Trophoblast cell (in vitro differentiated cells and primary cell): ENCODE results near the gene APOL2. TPM values are rescaled to one million over a fixed set of nuclear protein-coding genes. Genes with fewer than 3 reads are reported as not detected.

Source experiments
- DNase-seq, 2 donors: peaks; one replicate each; pipeline ENCODE4 v3.0.0-alpha.2; 2016
- H2AFZ ChIP-seq: 2 replicates; pipeline ENCODE4 v1.6.1; 2013; ENCODE audit warnings: low read length, moderate library complexity, mild to moderate bottlenecking; ENCODE audit not compliant: insufficient read depth, poor library complexity
- H2AK5ac ChIP-seq: 2 replicates; pipeline ENCODE4 v1.6.1; 2013; ENCODE audit warnings: mild to moderate bottlenecking, low read length
- H2BK120ac ChIP-seq: 2 replicates; pipeline ENCODE4 v1.6.1; 2013; ENCODE audit warnings: low read length, mild to moderate bottlenecking, moderate library complexity; ENCODE audit not compliant: insufficient read depth, poor library complexity
- H2BK12ac ChIP-seq: 2 replicates; pipeline ENCODE4 v1.6.1; 2013; ENCODE audit warnings: mild to moderate bottlenecking, low read length, moderate library complexity
- H2BK5ac ChIP-seq: 2 replicates; pipeline ENCODE4 v1.6.1; 2013; ENCODE audit warnings: low read length, low read depth, moderate library complexity, mild to moderate bottlenecking; ENCODE audit not compliant: poor library complexity
- H3K14ac ChIP-seq: 2 replicates; pipeline ENCODE4 v1.6.1; 2013; ENCODE audit warnings: mild to moderate bottlenecking, low read length
- H3K18ac ChIP-seq: 2 replicates; pipeline ENCODE4 v1.6.1; 2013; ENCODE audit warnings: mild to moderate bottlenecking, low read length
- H3K23ac ChIP-seq: 2 replicates; pipeline ENCODE4 v1.6.1; 2013; ENCODE audit warnings: low read length
- H3K27ac ChIP-seq: 2 replicates; pipeline ENCODE4 v1.5.1; 2013; ENCODE audit warnings: low read depth, mild to moderate bottlenecking, inconsistent platforms, low read length, moderate library complexity
- H3K27me3 ChIP-seq: 2 replicates; pipeline ENCODE4 v1.6.1; 2013; ENCODE audit warnings: inconsistent platforms, mild to moderate bottlenecking, low read length, moderate library complexity; ENCODE audit not compliant: insufficient read depth
- H3K36me3 ChIP-seq, 2 experiments: 1 replicate in 1 of 2; 2 replicates in 1 of 2; pipeline ENCODE4 v1.6.1; 2013; ENCODE audit warnings: low read length in 2 of 2, mild to moderate bottlenecking in 2 of 2, moderate library complexity in 1 of 2; ENCODE audit not compliant: insufficient read depth in 2 of 2, control insufficient read depth in 1 of 2
- H3K4ac ChIP-seq: 2 replicates; pipeline ENCODE4 v1.6.1; 2013; ENCODE audit warnings: low read depth, mild to moderate bottlenecking, low read length, moderate library complexity
- H3K4me1 ChIP-seq, 2 experiments: 1 replicate in 1 of 2; 2 replicates in 1 of 2; pipeline ENCODE4 v1.6.1; 2013; ENCODE audit warnings: low read length in 2 of 2, mild to moderate bottlenecking in 2 of 2, moderate library complexity in 1 of 2; ENCODE audit not compliant: insufficient read depth in 2 of 2, control insufficient read depth in 1 of 2
- H3K4me2 ChIP-seq: 2 replicates; pipeline ENCODE4 v1.6.1; 2013; ENCODE audit warnings: inconsistent platforms, mild to moderate bottlenecking, low read length, moderate library complexity
- H3K4me3 ChIP-seq: 2 replicates; pipeline ENCODE4 v1.5.1; 2013; ENCODE audit warnings: mild to moderate bottlenecking, low read depth, low read length, inconsistent platforms
- H3K79me1 ChIP-seq: one replicate; pipeline ENCODE4 v1.6.1; 2013; ENCODE audit warnings: low read length
- H3K79me2 ChIP-seq: 2 replicates; pipeline ENCODE4 v1.6.1; 2013; ENCODE audit warnings: low read length, mild to moderate bottlenecking; ENCODE audit not compliant: control insufficient read depth, insufficient read depth, poor library complexity
- H3K9ac ChIP-seq: 2 replicates; pipeline ENCODE4 v1.6.1; 2013; ENCODE audit warnings: mild to moderate bottlenecking, low read length
- H3K9me3 ChIP-seq: 2 replicates; pipeline ENCODE4 v1.6.1; 2013; ENCODE audit warnings: low read depth, mild to moderate bottlenecking, control low read depth, inconsistent platforms, low read length; ENCODE audit not compliant: insufficient read depth
- H4K12ac ChIP-seq: 2 replicates; pipeline ENCODE4 v1.6.1; 2013; ENCODE audit warnings: low read depth, mild to moderate bottlenecking, low read length, moderate library complexity
- H4K8ac ChIP-seq: 2 replicates; pipeline ENCODE4 v1.6.1; 2013; ENCODE audit warnings: low read depth, mild to moderate bottlenecking, low read length, moderate library complexity
- H4K91ac ChIP-seq: one replicate; pipeline ENCODE4 v1.6.1; 2013; ENCODE audit warnings: low read depth, mild to moderate bottlenecking, low read length, moderate library complexity
- WGBS: extraction: QIAGEN DNeasy Blood & Tissue Kit; methylation state at CpG from one replicate; pipeline ENCODE4 v1.1.7; 2013; ENCODE audit warnings: missing lambda C conversion rate; ENCODE audit not compliant: insufficient read length, insufficient coverage; ENCODE audit errors: extremely low coverage; 5-methylcytosine and 5-hydroxymethylcytosine counted together
- polyA plus RNA-seq: library from polyadenylated mRNA; stranded (reverse); fragments of 200-250 nt; gene quantifications from 2 replicates; pipeline ENCODE4 v1.2.3, GENCODE V29; 2013

The APOL2 gene
- 5.7 and 6.0 TPM in 2 replicates for polyA plus RNA-seq

- no CpG with 5 or more reads among the region's 13 CpGs for WGBS
- no peaks in the 10 kb centered on the region for H3K27me3 ChIP-seq
- H3K4ac ChIP-seq, result peak within 1 kb of the TSS; percentile 49
These were observed at the start of gene APOL2 for GRCh38 chr22:36239401-36240171. TSS of gene APOL2 (minus strand) at chr22:36239527. CDS start at chr22:36233162, 6,365 bp downstream.

GRCh38 chr22:36288571-36289405 is 49.5 kb upstream of the APOL2 start:
- Histone ChIP-seq H3K27ac (no peak overlapping the region), H3K4me3 (no peak overlapping the region), H2BK12ac (no peak overlapping the region), H3K18ac (no peak overlapping the region), H3K4ac (no peak overlapping the region), H2BK120ac (no peak overlapping the region), H4K12ac (no peak overlapping the region), H3K79me2 (no peaks in the 10 kb centered on the region), H3K4me2 (no peak overlapping the region), H3K27me3 (no peaks in the 10 kb centered on the region), H3K4me1 (no peaks in the 10 kb centered on the region), H4K8ac (no peak overlapping the region), H3K23ac (no peak overlapping the region), H2AK5ac (no peak overlapping the region), H3K79me1 (no peaks in the 10 kb centered on the region), H3K9ac (no peak overlapping the region), H4K91ac (no peak overlapping the region), H3K9me3 (peaks cover 8% of the 10 kb centered on the region), H2AFZ (no peak overlapping the region), H3K36me3 (peaks cover 86% of the 10 kb centered on the region in 2 experiments), H2BK5ac (no peak overlapping the region), H3K14ac (no peak overlapping the region)
- no peak for DNase-seq
- WGBS, result no CpG with 5 or more reads among the region's 33 CpGs

More at GRCh38 chr22:36239401-36240171, at the start of gene APOL2:
- peak within 1 kb of the TSS; percentile 40 for H4K12ac ChIP-seq
- DNase-seq, result peak; percentile 97
- peaks cover 4% of the 10 kb centered on the region for H3K79me2 ChIP-seq
- H3K9me3 ChIP-seq, result no peaks in the 10 kb centered on the region
- no peaks in the 10 kb centered on the region for H3K36me3 ChIP-seq
- H3K27ac ChIP-seq, result no peak within 1 kb of the TSS
- peak within 1 kb of the TSS; percentile 56 for H3K4me2 ChIP-seq
- peaks cover 7% of the 10 kb centered on the region for H3K79me1 ChIP-seq
- no peak within 1 kb of the TSS for H3K4me3 ChIP-seq
- H3K23ac ChIP-seq, result no peak within 1 kb of the TSS
- peak within 1 kb of the TSS; percentile 35 for H2BK5ac ChIP-seq
- no peak within 1 kb of the TSS for H3K9ac ChIP-seq
- peak within 1 kb of the TSS; percentile 49 for H2BK120ac ChIP-seq
- H3K18ac ChIP-seq, result peak within 1 kb of the TSS; percentile 30
- H4K8ac ChIP-seq, result peak within 1 kb of the TSS; percentile 67
- peak within 1 kb of the TSS; percentile 63 for H3K14ac ChIP-seq
- H2AFZ ChIP-seq, result peak within 1 kb of the TSS; percentile 56
- H3K4me1 ChIP-seq, result peaks cover 5 to 13% of the 10 kb centered on the region in 2 experiments
- H2AK5ac ChIP-seq, result peak within 1 kb of the TSS; percentile 57
- H4K91ac ChIP-seq, result peak within 1 kb of the TSS; percentile 75
- no peak within 1 kb of the TSS for H2BK12ac ChIP-seq

- H2BK5ac ChIP-seq, result no peak overlapping the region
- WGBS, result no CpG with 5 or more reads among the region's 20 CpGs
- no peak overlapping the region for H2BK12ac ChIP-seq
- no peak overlapping the region for H2AK5ac ChIP-seq
- H3K14ac ChIP-seq, result no peak overlapping the region
- no peak overlapping the region for H3K4me3 ChIP-seq
- no peaks in the 10 kb centered on the region for H3K4me1 ChIP-seq
- no peak overlapping the region for H4K12ac ChIP-seq
- H3K9me3 ChIP-seq, result peaks cover 8% of the 10 kb centered on the region
- no peak overlapping the region for H3K23ac ChIP-seq
- H3K27ac ChIP-seq, result no peak overlapping the region
- H3K36me3 ChIP-seq, result peaks cover 79 to 82% of the 10 kb centered on the region in 2 experiments
- H3K18ac ChIP-seq, result no peak overlapping the region
- H3K4ac ChIP-seq, result no peak overlapping the region
- H3K79me1 ChIP-seq, result no peaks in the 10 kb centered on the region
- H2AFZ ChIP-seq, result no peak overlapping the region
- H4K91ac ChIP-seq, result no peak overlapping the region
- DNase-seq, result no peak
- no peak overlapping the region for H2BK120ac ChIP-seq
- H3K9ac ChIP-seq, result no peak overlapping the region
- no peaks in the 10 kb centered on the region for H3K27me3 ChIP-seq
- H3K79me2 ChIP-seq, result no peaks in the 10 kb centered on the region
- H3K4me2 ChIP-seq, result no peak overlapping the region
- H4K8ac ChIP-seq, result no peak overlapping the region
These were observed 48.7 kb upstream of the APOL2 start for GRCh38 chr22:36287881-36288515.
